ENCODE measurements around the gene C12orf43.

The C12orf43 gene

DNA sequence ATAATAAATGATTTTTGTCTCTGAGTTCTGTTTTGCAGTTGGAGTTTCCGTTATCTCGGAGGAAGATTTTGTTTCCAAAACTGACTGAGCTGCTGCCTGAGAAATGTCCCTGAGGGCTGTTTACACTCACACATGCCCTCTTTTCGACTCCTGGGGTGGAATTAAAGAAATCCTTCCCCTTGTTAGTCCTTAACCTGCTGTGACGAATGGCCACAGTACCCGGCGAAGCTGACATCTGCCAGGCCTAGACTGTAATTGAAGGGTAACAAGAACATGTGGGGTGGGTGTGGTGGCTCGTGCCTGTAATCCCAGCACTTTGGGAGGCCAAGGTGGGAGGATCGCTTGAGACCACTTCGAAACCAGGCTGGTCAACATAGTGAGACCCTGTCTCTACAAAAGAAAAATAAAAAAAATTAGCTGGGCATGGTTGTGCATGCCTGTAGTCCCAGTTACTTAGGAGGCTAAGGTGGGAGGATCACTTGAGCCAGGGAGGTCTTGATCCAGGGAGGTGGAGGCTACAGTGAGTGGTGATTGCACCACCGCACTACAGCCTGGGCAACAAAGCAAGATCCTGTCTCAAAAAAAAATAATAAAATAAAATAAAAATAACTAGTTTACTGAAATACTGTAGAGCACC, 14.4 kb upstream of the C12orf43 start:
- no peak for DNase-seq

- no peak for DNase-seq
These were observed 10.2 kb upstream of the C12orf43 start for GRCh38 chr12:121026274-121027045.

GRCh38 chr12:121025442-121026226, 9.3 kb upstream of the C12orf43 start:
- DNase-seq: no peak

- DNase-seq: no peak
These were observed 7.5 kb upstream of the C12orf43 start for GRCh38 chr12:121023799-121024198.

GRCh38 chr12:121022713-121023112, 6.4 kb upstream of the C12orf43 start:
- DNase-seq: no peak

- no peak for DNase-seq
These were observed 5.5 kb upstream of the C12orf43 start for GRCh38 chr12:121021754-121022153.

DNA sequence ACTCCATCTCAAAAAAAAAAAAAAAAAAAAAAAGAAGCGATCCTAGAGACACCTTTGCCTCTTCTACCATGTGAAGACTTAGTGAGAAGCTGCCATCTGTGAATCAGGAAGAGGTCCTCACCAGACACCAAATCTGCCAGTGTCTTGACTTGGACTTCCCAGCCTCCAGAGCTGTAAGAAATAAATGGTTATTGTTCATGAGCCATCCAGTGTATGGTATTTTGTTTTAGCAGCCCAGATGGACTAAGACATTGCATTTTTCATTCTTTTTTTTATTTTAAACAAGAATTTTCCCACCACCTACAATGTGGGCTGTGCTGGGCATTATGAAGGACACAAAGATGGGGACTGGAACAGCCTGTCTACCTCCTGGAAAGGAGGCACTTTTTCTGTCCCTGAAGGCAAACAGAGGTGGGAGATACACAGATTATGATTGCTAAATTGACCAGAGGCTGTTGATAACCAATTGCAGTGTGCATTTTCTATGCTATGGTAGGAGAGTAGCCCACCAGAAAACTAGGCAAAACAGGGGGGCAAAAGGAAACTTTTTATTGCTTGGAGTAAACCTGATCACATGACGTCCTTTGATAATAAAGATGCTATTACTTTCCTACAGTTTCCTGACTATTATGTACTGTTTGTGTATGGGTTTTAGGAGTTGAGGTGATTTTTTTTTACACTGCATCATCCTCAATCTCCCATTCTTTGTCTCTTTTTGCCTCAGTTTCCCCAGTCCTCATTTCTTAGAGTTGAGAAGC, 2.8 kb upstream of the C12orf43 start:
- no peak for DNase-seq

GRCh38 chr12:121017966-121018491, 1.7 kb upstream of the C12orf43 start:
- no peak for DNase-seq

- DNase-seq: no peak
These were observed 2.6 kb downstream of the C12orf43 start for GRCh38 chr12:121013715-121014114.

DNA sequence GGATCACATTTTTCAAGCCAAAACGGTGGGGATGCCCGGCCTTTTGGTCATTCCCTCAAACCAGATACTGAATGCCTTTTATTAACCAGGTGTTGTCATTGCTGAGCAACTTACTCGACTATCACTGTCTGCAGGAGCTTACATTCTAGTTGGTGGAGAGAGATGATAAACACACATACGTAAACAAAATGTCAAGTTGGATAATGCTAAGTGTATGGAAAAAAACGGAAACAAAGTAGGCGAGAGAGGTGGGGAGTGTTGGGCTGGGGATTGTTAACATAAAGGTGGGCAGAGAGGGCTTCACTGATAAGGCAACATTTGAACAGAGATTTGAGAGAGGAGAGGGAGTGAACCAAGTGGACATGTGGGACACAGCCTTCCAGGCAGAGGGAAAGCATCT, 4.5 kb downstream of the C12orf43 start:
- DNase-seq: no peak

- no peak for DNase-seq
These were observed 5.4 kb downstream of the C12orf43 start for GRCh38 chr12:121010860-121011259.

GRCh38 chr12:121009741-121010140, 6.5 kb downstream of the C12orf43 start:
- DNase-seq: no peak

DNA sequence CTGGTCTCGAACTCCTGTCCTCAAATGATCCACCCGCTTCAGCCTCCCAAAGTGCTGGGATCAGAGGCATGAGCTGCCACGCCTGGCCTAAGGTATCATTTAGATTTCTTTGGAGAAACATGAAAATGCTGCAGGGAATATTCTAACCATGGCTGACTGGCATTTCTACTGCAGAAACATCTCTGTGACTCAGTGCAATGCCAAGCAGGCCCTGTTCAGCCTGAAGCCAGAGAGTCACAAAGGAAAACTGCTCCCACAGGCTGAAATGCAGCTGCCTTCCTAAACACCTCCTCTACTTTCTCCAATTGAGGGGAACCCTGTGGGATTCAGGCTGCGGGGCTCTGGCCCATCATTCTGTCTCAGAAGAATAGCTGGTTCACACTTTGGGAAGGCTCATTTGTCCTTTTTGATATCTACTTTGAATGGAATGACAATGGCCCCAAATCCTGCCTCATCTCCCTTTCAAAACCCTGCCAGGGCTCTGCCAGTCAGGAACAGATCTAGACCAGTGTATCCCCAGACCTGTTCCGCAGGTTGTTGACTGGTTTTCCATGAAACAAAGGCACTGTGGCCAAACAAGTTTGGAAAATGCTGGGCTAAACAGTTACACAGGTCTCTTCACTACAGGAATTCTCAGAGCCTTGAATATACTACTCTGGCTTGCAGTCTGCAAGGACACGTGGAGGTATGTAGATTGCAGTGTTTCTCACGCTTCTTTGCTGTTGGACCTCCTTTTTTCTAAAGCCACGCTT, 7.8 kb downstream of the C12orf43 start:
- DNase-seq: no peak

GRCh38 chr12:121005346-121005815, 10.9 kb downstream of the C12orf43 start:
- peak; percentile 14 for DNase-seq

GRCh38 chr12:121004253-121004815, 12.0 kb downstream of the C12orf43 start:
- DNase-seq: no peak

DNA sequence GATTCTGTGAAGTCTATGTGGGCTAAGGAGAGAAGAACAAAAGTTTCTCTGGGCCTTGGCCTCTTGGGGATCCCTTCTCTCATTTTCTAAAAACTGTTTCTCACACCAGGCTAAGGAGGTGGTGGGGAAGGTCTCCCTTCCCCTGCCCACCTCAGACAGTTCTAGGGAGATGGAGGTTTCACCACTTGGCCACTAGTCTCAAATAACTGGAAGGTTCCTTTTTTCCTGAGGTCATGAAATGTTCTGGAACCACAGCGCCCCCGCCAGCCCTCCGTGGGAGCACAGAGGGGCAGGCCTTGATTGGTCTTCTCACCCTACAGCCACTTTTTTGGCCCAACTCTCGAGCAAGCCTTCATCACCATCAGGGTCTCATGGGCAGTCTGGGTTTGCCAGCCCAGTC, 12.6 kb downstream of the C12orf43 start:
- DNase-seq: no peak

- DNase-seq: no peak
These were observed 14.3 kb downstream of the C12orf43 start for GRCh38 chr12:121001841-121002483.

DNA sequence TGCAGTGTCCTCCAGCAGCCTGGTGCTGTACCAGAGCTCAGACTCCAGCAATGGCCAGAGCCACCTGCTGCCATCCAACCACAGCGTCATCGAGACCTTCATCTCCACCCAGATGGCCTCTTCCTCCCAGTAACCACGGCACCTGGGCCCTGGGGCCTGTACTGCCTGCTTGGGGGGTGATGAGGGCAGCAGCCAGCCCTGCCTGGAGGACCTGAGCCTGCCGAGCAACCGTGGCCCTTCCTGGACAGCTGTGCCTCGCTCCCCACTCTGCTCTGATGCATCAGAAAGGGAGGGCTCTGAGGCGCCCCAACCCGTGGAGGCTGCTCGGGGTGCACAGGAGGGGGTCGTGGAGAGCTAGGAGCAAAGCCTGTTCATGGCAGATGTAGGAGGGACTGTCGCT, 15.2 kb downstream of the C12orf43 start:
- no peak for DNase-seq

GRCh38 chr12:121000530-121000929, 15.8 kb downstream of the C12orf43 start:
- DNase-seq: no peak

GRCh38 chr12:120999191-121000120, 16.8 kb downstream of the C12orf43 start:
- no peak for DNase-seq

Measured in central memory CD4-positive, alpha-beta T cell (primary cell).